ENCODE data around the gene GABRA1. TPM values are rescaled to one million over a fixed set of nuclear protein-coding genes. Genes with fewer than 3 reads are reported as not detected.

Gene GABRA1
- total RNA-seq = not detected in 2 replicates

GRCh38 chr5:161847941-161848391, at the start of gene GABRA1:
TSS of gene GABRA1 (plus strand) at chr5:161848120. CDS start at chr5:161850811, 2,691 bp downstream.

Other genes with a start within 250 kb of the GABRA1 start
- gene GABRA6, start 162.4 kb upstream of the GABRA1 start, total RNA-seq = 0.66 and 1.1 TPM in 2 replicates
- gene GABRG2, start 219.7 kb downstream of the GABRA1 start, total RNA-seq = not detected in 2 replicates